BE2C (cell line): ENCODE data around the gene ZBTB8B.
"Not testable (repeated sequence)": the region's sequence is repeated elsewhere in the genome, so short reads cannot be mapped to it uniquely, and the experiment has no call there.

ENCODE experiments used
- DNase-seq: peaks from one replicate; pipeline ENCODE4 v3.0.0-alpha.2; 2020
- H3K27me3 ChIP-seq: fragments of 250-450 bp; sonication (Bioruptor Pico); 2 replicates; pipeline ENCODE4 v1.5.1; 2020; ENCODE audit warnings: mild to moderate bottlenecking
- H3K36me3 ChIP-seq: fragments of 250-450 bp; sonication (Bioruptor Pico); 2 replicates; pipeline ENCODE4 v1.5.1; 2020; ENCODE audit warnings: mild to moderate bottlenecking
- H3K4me1 ChIP-seq: fragments of 250-450 bp; sonication (Bioruptor Pico); 2 replicates; pipeline ENCODE4 v1.5.1; 2020
- H3K4me3 ChIP-seq: 2 replicates; pipeline ENCODE4 v1.5.1; 2011; ENCODE audit warnings: low read depth, low read length
- H3K9me3 ChIP-seq: fragments of 250-450 bp; sonication (Bioruptor Pico); 2 replicates; pipeline ENCODE4 v1.5.1; 2020
- CTCF ChIP-seq: IDR thresholded peaks from 2 replicates; pipeline ENCODE4 v1.5.1; 2012; ENCODE audit warnings: mild to moderate bottlenecking, low read depth, low read length

The ZBTB8B gene

GRCh38 chr1:32474954-32475353 is 10.1 kb downstream of the ZBTB8B start:
- H3K36me3 ChIP-seq, result no peaks in the 10 kb centered on the region
- H3K27me3 ChIP-seq, result no peaks in the 10 kb centered on the region
- no peaks in the 10 kb centered on the region for H3K9me3 ChIP-seq
- no peaks in the 10 kb centered on the region for H3K4me1 ChIP-seq
- TF ChIP-seq CTCF, result no peak
- no peak for DNase-seq
- no peak overlapping the region for H3K4me3 ChIP-seq

GRCh38 chr1:32480003-32480402 is 15.1 kb downstream of the ZBTB8B start:
- Histone ChIP-seq H3K9me3 (no peaks in the 10 kb centered on the region), H3K27me3 (no peaks in the 10 kb centered on the region), H3K4me1 (no peaks in the 10 kb centered on the region), H3K36me3 (no peaks in the 10 kb centered on the region), H3K4me3 (no peak overlapping the region)
- DNase-seq, result no peak
- no peak for TF ChIP-seq CTCF

- no peak for DNase-seq
- Histone ChIP-seq H3K9me3 (no peaks in the 10 kb centered on the region), H3K27me3 (no peaks in the 10 kb centered on the region), H3K4me3 (no peak overlapping the region), H3K36me3 (no peaks in the 10 kb centered on the region), H3K4me1 (no peaks in the 10 kb centered on the region)
- TF ChIP-seq CTCF, result no peak
Measured at GRCh38 chr1:32480761-32481160, 15.9 kb downstream of the ZBTB8B start.

- H3K27me3 ChIP-seq, H3K4me1 ChIP-seq, DNase-seq, H3K9me3 ChIP-seq, H3K36me3 ChIP-seq, H3K4me3 ChIP-seq: not testable (repeated sequence)
Measured at GRCh38 chr1:32481788-32482187, 16.9 kb downstream of the ZBTB8B start.

- Histone ChIP-seq H3K27me3 (no peaks in the 10 kb centered on the region), H3K4me3 (no peak overlapping the region), H3K36me3 (no peaks in the 10 kb centered on the region), H3K4me1 (no peaks in the 10 kb centered on the region), H3K9me3 (no peaks in the 10 kb centered on the region)
- TF ChIP-seq CTCF, result no peak
- DNase-seq, result no peak
Measured at GRCh38 chr1:32485554-32486255, 20.8 kb downstream of the ZBTB8B start.

- Histone ChIP-seq H3K9me3 (no peaks in the 10 kb centered on the region), H3K27me3 (no peaks in the 10 kb centered on the region), H3K4me3 (no peak overlapping the region), H3K36me3 (no peaks in the 10 kb centered on the region), H3K4me1 (no peaks in the 10 kb centered on the region)
- DNase-seq, result no peak
- TF ChIP-seq CTCF, result no peak
Measured at GRCh38 chr1:32486463-32487113, 21.7 kb downstream of the ZBTB8B start.
